Epidermal melanocyte (primary cell): ENCODE results near the gene TSKS.

Experiments
- DNase-seq: peaks from one replicate; pipeline ENCODE4 v3.0.0; 2011; ENCODE audit warnings: low spot score; ENCODE audit not compliant: insufficient read length

TSKS gene

GRCh38 chr19:49795615-49796014, 32.5 kb upstream of the TSKS start:
- no peak for DNase-seq

- no peak for DNase-seq
Measured at GRCh38 chr19:49793561-49793840, 30.4 kb upstream of the TSKS start.

GRCh38 chr19:49792829-49793560, 29.9 kb upstream of the TSKS start:
- DNase-seq: no peak

GRCh38 chr19:49791776-49792445, 28.8 kb upstream of the TSKS start:
- no peak for DNase-seq

GRCh38 chr19:49790866-49791265, 27.8 kb upstream of the TSKS start:
- DNase-seq: no peak

- no peak for DNase-seq
Measured at GRCh38 chr19:49788857-49789256, 25.8 kb upstream of the TSKS start.

GRCh38 chr19:49787746-49788145, 24.6 kb upstream of the TSKS start:
- no peak for DNase-seq

GRCh38 chr19:49786376-49786820, 23.3 kb upstream of the TSKS start:
- DNase-seq: no peak

- no peak for DNase-seq
Measured at GRCh38 chr19:49782515-49782914, 19.4 kb upstream of the TSKS start.

GRCh38 chr19:49781394-49781793, 18.3 kb upstream of the TSKS start:
- no peak for DNase-seq

GRCh38 chr19:49780861-49781260, 17.8 kb upstream of the TSKS start:
- no peak for DNase-seq

- DNase-seq: no peak
Measured at GRCh38 chr19:49779731-49780555, 16.8 kb upstream of the TSKS start.

- DNase-seq: no peak
Measured at GRCh38 chr19:49776371-49776764, 13.3 kb upstream of the TSKS start.

GRCh38 chr19:49775742-49776370, 12.8 kb upstream of the TSKS start:
- no peak for DNase-seq

GRCh38 chr19:49774969-49775368, 11.9 kb upstream of the TSKS start:
- no peak for DNase-seq

GRCh38 chr19:49773663-49774350, 10.7 kb upstream of the TSKS start:
- DNase-seq: no peak

- no peak for DNase-seq
Measured at GRCh38 chr19:49772850-49773432, 9.8 kb upstream of the TSKS start.

GRCh38 chr19:49771674-49772139, 8.6 kb upstream of the TSKS start:
- no peak for DNase-seq

- DNase-seq: no peak
Measured at GRCh38 chr19:49770529-49770928, 7.4 kb upstream of the TSKS start.

GRCh38 chr19:49767967-49768581, 5.0 kb upstream of the TSKS start:
- no peak for DNase-seq
